HCT116 (cell line): ENCODE data around the gene STARD6. TPM values are rescaled to one million over a fixed set of nuclear protein-coding genes. Genes with fewer than 3 reads are reported as not detected.

Experiments
- ATAC-seq: fragments of 200-7000 bp; cut with Tn5 transposase; 2 replicates; pipeline ENCODE4 v1.9.1; 2020; ENCODE audit warnings: mild to moderate bottlenecking, moderate library complexity
- BruUV-seq: library from RNA; stranded (reverse); fragments of 400-500 nt; replicated peaks from 2 replicates; lab custom pipeline; 2021; lab: Mats Ljungman, UMichigan
- CTCF ChIA-PET: fragments of 300-600 bp; sonication (Branson Sonifier 250); formaldehyde crosslinking; loops from one replicate; lab custom pipeline; 2021; ENCODE audit warnings: antibody characterized with exemption; lab: Charles Lee
- POLR2A ChIA-PET: fragments of 300-600, 350-600 bp; sonication (Branson Sonifier 250); formaldehyde crosslinking; loops from one replicate; lab custom pipeline; 2021; ENCODE audit warnings: antibody characterized with exemption; lab: Charles Lee
- RAD21 ChIA-PET, 2 experiments: fragments of 300-600 bp; sonication (Branson Sonifier 250); formaldehyde crosslinking; loops; one replicate each; lab custom pipeline; 2023; ENCODE audit warnings: low total read pairs in 2 of 2; ENCODE audit not compliant: uncharacterized antibody in 2 of 2, unreplicated experiment in 2 of 2, low non-redundant PET in 1 of 2; lab: Charles Lee
- DNase-seq: peaks from one replicate; pipeline ENCODE4 v3.0.0-alpha.2; 2010; ENCODE audit warnings: low read depth, low spot score
- H2AFZ ChIP-seq: fragments of 200-600 bp; shearing (Covaris generic), sonication (generic); 2 replicates; pipeline ENCODE4 v1.6.1; 2017; ENCODE audit warnings: low read depth, mixed run types, mixed read lengths, antibody characterized with exemption, low read length; ENCODE audit not compliant: poor library complexity, severe bottlenecking
- H3K27ac ChIP-seq: 2 replicates; pipeline ENCODE4 v1.5.1; 2012; ENCODE audit warnings: low read depth, low read length
- H3K27me3 ChIP-seq: fragments of 200-600 bp; sonication (generic); 2 replicates; pipeline ENCODE4 v1.6.1; 2016; ENCODE audit warnings: mixed run types, low read length, mixed read lengths; ENCODE audit not compliant: insufficient read depth
- H3K36me3 ChIP-seq, 2 experiments: fragments of 200-500 bp in 1 of 2; fragments of 200-600 bp in 1 of 2; sonication (Bioruptor generic) in 1 of 2; sonication (generic) in 1 of 2; 2 replicates each; pipeline versions ENCODE4 v1.5.1 to v1.6.1; 2014 to 2016; ENCODE audit warnings: low read length in 2 of 2, inconsistent platforms in 1 of 2, mixed read lengths in 1 of 2, mixed run types in 1 of 2; ENCODE audit not compliant: insufficient read depth in 2 of 2, control insufficient read depth in 1 of 2
- H3K4me1 ChIP-seq, 2 experiments: fragments of 200-600 bp in 1 of 2; sonication (generic) in 1 of 2; 2 replicates each; pipeline versions ENCODE4 v1.5.1 to v1.6.1; 2012 to 2017; ENCODE audit warnings: low read length in 2 of 2, inconsistent platforms in 1 of 2, mild to moderate bottlenecking in 1 of 2, mixed read lengths in 1 of 2, mixed run types in 1 of 2, moderate library complexity in 1 of 2; ENCODE audit not compliant: insufficient read depth in 2 of 2, control insufficient read depth in 1 of 2
- H3K4me2 ChIP-seq: fragments of 200-600 bp; sonication (generic); 2 replicates; pipeline ENCODE4 v1.6.1; 2017; ENCODE audit warnings: mixed run types, low read length, mixed read lengths
- H3K4me3 ChIP-seq, 2 experiments: fragments of 200-600 bp in 1 of 2; sonication (generic) in 1 of 2; replicated peaks in 1 of 2; 2 replicates each; pipeline ENCODE4 v1.5.1; 2011 to 2016; ENCODE audit warnings: low read length in 2 of 2, control low read depth in 1 of 2, low read depth in 1 of 2, mild to moderate bottlenecking in 1 of 2, mixed read lengths in 1 of 2, mixed run types in 1 of 2
- H3K79me2 ChIP-seq: fragments of 200-600 bp; sonication (generic); 2 replicates; pipeline ENCODE4 v1.6.1; 2017; ENCODE audit warnings: mild to moderate bottlenecking, mixed run types, low read length, moderate library complexity, mixed read lengths; ENCODE audit not compliant: insufficient read depth
- H3K9ac ChIP-seq: fragments of 200-600 bp; sonication (generic); 2 replicates; pipeline ENCODE4 v1.6.1; 2016; ENCODE audit warnings: low read length, mixed read lengths
- H3K9me2 ChIP-seq: fragments of 200-600 bp; sonication (generic), shearing (Covaris generic); 2 replicates; pipeline ENCODE4 v1.6.1; 2017; ENCODE audit warnings: mixed run types, mild to moderate bottlenecking, moderate library complexity; ENCODE audit not compliant: insufficient read depth
- H3K9me3 ChIP-seq, 2 experiments: fragments of 200-500 bp in 1 of 2; fragments of 200-600 bp in 1 of 2; sonication (Bioruptor generic) in 1 of 2; sonication (generic) in 1 of 2; 2 replicates each; pipeline ENCODE4 v1.6.1; 2014 to 2017; ENCODE audit warnings: low read length in 2 of 2, mixed read lengths in 2 of 2, inconsistent platforms in 1 of 2, low read depth in 1 of 2, mild to moderate bottlenecking in 1 of 2, mixed run types in 1 of 2, moderate library complexity in 1 of 2; ENCODE audit not compliant: control insufficient read depth in 1 of 2, insufficient read depth in 1 of 2
- H4K20me1 ChIP-seq: fragments of 200-600 bp; sonication (generic), shearing (Covaris generic); 2 replicates; pipeline ENCODE4 v1.6.1; 2017; ENCODE audit warnings: mixed run types, mild to moderate bottlenecking, moderate library complexity; ENCODE audit not compliant: insufficient read depth
- CBX3 ChIP-seq: IDR thresholded peaks from 2 replicates; pipeline ENCODE4 v1.6.1; 2012; ENCODE audit warnings: low read depth
- EGR1 ChIP-seq: IDR thresholded peaks from 2 replicates; pipeline ENCODE4 v1.6.1; 2012; ENCODE audit warnings: low read depth
- ELF1 ChIP-seq: IDR thresholded peaks from 2 replicates; pipeline ENCODE4 v1.6.1; 2012; ENCODE audit warnings: low read depth, borderline replicate concordance
- JUND ChIP-seq: IDR thresholded peaks from 2 replicates; pipeline ENCODE4 v1.6.1; 2012
- RAD21 ChIP-seq: IDR thresholded peaks from 2 replicates; pipeline ENCODE4 v1.6.1; 2012; ENCODE audit warnings: low read depth, mild to moderate bottlenecking
- SP1 ChIP-seq: IDR thresholded peaks from 2 replicates; pipeline ENCODE4 v1.6.1; 2012; ENCODE audit warnings: low read depth
- SRF ChIP-seq: IDR thresholded peaks from 2 replicates; pipeline ENCODE4 v1.6.1; 2012; ENCODE audit warnings: low read depth
- TCF7L2 ChIP-seq: IDR thresholded peaks from 2 replicates; pipeline ENCODE4 v1.7.0; 2011; ENCODE audit warnings: borderline replicate concordance, inconsistent platforms; ENCODE audit not compliant: insufficient read depth, insufficient read length; ENCODE audit errors: extremely low read depth
- ZFX ChIP-seq: fragments of 450-650 bp; IDR thresholded peaks from 2 replicates; pipeline ENCODE4 v1.6.1; 2017
- ZNF274 ChIP-seq: fragments of 200-500 bp; sonication (Bioruptor generic); IDR thresholded peaks from 2 replicates; pipeline ENCODE4 v1.6.1; 2014; ENCODE audit warnings: mild to moderate bottlenecking, low read depth, low read length, inconsistent platforms
- intact Hi-C: fragments of 100-400 bp; cut with micrococcal nuclease; formaldehyde crosslinking; loops from 2 replicates; pipeline ENCODE4 v1.10.0; 2022
- total RNA-seq: library from RNA; stranded (reverse); gene quantifications from one replicate; pipeline ENCODE4 v1.2.1, GENCODE V29; 2021; ENCODE audit not compliant: unreplicated experiment
- TF ChIP-seq, protein P1 (sequence below): IDR thresholded peaks from 2 replicates; pipeline ENCODE4 v1.6.1; 2012
- TF ChIP-seq, protein P2 (sequence below): IDR thresholded peaks from 2 replicates; pipeline ENCODE4 v1.6.1; 2011; ENCODE audit warnings: mild to moderate bottlenecking, low read length, moderate library complexity; ENCODE audit not compliant: insufficient replicate concordance; ENCODE audit errors: extremely low read depth
- TF ChIP-seq, protein P3 (sequence below), 3 experiments: fragments of 200-600 bp in 1 of 3; sonication (generic) in 1 of 3; IDR thresholded peaks in 2 of 3; conservative IDR thresholded peaks in 1 of 3; 2 replicates each; pipeline ENCODE4 v1.5.1; 2012 to 2017; ENCODE audit warnings: low read depth in 2 of 3, low read length in 2 of 3, antibody characterized with exemption in 1 of 3, borderline replicate concordance in 1 of 3, control low read depth in 1 of 3, mild to moderate bottlenecking in 1 of 3, mixed read lengths in 1 of 3, mixed run types in 1 of 3, moderate library complexity in 1 of 3; ENCODE audit not compliant: insufficient read depth in 1 of 3
- TF ChIP-seq, protein P4 (sequence below): IDR thresholded peaks from 2 replicates; pipeline ENCODE4 v1.6.1; 2012; ENCODE audit warnings: low read depth

The STARD6 gene
- total RNA-seq, 1 experiment from 2014 or later, result not detected

DNA sequence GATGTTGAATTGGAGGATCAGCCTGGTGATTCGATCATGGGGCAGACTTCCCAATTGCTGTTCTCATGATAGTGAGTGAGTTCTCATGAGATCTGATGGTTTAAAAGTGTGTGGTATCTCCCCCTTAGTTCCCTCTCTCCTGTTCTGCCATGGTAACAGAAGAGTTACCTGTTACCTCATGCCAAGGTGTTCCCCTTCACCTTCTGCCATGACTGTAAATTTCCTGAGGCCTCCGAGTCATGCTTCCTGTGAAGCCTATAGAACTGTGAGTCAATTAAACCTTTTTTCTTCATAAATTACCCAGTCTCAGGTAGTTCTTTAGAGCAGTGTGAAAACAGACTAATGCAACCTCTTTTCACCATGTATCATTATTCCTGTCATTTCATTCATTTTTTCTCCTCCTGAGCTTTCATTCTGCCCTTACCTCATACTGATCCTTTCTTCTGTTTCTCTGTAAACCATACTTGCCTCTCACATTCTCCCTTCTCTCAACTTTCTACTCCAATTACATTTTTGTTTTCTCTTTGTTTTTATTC lies 22.0 kb downstream of the STARD6 start:
- no peaks in the 10 kb centered on the region for H3K4me1 ChIP-seq
- no peak for DNase-seq
- H3K9me2 ChIP-seq, result no peaks in the 10 kb centered on the region
- RAD21 ChIA-PET, result no interaction called here
- H3K79me2 ChIP-seq, result no peaks in the 10 kb centered on the region
- H3K9ac ChIP-seq, result no peak overlapping the region
- no peak for ATAC-seq
- no peak for TF ChIP-seq ELF1
- TF ChIP-seq, protein P1, sequence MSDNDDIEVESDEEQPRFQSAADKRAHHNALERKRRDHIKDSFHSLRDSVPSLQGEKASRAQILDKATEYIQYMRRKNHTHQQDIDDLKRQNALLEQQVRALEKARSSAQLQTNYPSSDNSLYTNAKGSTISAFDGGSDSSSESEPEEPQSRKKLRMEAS, result no peak
- TF ChIP-seq CBX3, result no peak
- TF ChIP-seq ZNF274, result no peak
- TF ChIP-seq TCF7L2, result no peak
- TF ChIP-seq RAD21, result no peak
- no peak for TF ChIP-seq JUND
- TF ChIP-seq, protein P2, sequence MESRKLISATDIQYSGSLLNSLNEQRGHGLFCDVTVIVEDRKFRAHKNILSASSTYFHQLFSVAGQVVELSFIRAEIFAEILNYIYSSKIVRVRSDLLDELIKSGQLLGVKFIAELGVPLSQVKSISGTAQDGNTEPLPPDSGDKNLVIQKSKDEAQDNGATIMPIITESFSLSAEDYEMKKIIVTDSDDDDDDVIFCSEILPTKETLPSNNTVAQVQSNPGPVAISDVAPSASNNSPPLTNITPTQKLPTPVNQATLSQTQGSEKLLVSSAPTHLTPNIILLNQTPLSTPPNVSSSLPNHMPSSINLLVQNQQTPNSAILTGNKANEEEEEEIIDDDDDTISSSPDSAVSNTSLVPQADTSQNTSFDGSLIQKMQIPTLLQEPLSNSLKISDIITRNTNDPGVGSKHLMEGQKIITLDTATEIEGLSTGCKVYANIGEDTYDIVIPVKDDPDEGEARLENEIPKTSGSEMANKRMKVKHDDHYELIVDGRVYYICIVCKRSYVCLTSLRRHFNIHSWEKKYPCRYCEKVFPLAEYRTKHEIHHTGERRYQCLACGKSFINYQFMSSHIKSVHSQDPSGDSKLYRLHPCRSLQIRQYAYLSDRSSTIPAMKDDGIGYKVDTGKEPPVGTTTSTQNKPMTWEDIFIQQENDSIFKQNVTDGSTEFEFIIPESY, result no peak
- no peak for TF ChIP-seq SRF
- TF ChIP-seq, protein P3, sequence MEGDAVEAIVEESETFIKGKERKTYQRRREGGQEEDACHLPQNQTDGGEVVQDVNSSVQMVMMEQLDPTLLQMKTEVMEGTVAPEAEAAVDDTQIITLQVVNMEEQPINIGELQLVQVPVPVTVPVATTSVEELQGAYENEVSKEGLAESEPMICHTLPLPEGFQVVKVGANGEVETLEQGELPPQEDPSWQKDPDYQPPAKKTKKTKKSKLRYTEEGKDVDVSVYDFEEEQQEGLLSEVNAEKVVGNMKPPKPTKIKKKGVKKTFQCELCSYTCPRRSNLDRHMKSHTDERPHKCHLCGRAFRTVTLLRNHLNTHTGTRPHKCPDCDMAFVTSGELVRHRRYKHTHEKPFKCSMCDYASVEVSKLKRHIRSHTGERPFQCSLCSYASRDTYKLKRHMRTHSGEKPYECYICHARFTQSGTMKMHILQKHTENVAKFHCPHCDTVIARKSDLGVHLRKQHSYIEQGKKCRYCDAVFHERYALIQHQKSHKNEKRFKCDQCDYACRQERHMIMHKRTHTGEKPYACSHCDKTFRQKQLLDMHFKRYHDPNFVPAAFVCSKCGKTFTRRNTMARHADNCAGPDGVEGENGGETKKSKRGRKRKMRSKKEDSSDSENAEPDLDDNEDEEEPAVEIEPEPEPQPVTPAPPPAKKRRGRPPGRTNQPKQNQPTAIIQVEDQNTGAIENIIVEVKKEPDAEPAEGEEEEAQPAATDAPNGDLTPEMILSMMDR (IDR thresholded peaks at IDR 0.05 in 2 of 3, conservative IDR thresholded peaks at IDR 0.05 in 1 of 3; ENCODE audit: borderline replicate concordance in 1 of 3, insufficient read depth in 1 of 3, low read depth in 2 of 3, low read length in 2 of 3), result no peak
- no peak for TF ChIP-seq ZFX
- TF ChIP-seq, protein P4, sequence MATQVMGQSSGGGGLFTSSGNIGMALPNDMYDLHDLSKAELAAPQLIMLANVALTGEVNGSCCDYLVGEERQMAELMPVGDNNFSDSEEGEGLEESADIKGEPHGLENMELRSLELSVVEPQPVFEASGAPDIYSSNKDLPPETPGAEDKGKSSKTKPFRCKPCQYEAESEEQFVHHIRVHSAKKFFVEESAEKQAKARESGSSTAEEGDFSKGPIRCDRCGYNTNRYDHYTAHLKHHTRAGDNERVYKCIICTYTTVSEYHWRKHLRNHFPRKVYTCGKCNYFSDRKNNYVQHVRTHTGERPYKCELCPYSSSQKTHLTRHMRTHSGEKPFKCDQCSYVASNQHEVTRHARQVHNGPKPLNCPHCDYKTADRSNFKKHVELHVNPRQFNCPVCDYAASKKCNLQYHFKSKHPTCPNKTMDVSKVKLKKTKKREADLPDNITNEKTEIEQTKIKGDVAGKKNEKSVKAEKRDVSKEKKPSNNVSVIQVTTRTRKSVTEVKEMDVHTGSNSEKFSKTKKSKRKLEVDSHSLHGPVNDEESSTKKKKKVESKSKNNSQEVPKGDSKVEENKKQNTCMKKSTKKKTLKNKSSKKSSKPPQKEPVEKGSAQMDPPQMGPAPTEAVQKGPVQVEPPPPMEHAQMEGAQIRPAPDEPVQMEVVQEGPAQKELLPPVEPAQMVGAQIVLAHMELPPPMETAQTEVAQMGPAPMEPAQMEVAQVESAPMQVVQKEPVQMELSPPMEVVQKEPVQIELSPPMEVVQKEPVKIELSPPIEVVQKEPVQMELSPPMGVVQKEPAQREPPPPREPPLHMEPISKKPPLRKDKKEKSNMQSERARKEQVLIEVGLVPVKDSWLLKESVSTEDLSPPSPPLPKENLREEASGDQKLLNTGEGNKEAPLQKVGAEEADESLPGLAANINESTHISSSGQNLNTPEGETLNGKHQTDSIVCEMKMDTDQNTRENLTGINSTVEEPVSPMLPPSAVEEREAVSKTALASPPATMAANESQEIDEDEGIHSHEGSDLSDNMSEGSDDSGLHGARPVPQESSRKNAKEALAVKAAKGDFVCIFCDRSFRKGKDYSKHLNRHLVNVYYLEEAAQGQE, result no peak
- no peak for TF ChIP-seq EGR1
- TF ChIP-seq SP1, result no peak
- H3K9me3 ChIP-seq, result no peaks in the 10 kb centered on the region
- H3K4me2 ChIP-seq, result no peak overlapping the region
- intact Hi-C loops, result no loop called here
- H3K27me3 ChIP-seq, result no peaks in the 10 kb centered on the region
- no TSS peak for BruUV-seq
- no peak overlapping the region for H2AFZ ChIP-seq
- CTCF ChIA-PET, result no interaction called here
- H4K20me1 ChIP-seq, result no peaks in the 10 kb centered on the region
- POLR2A ChIA-PET, result no interaction called here
- no peak overlapping the region for H3K27ac ChIP-seq
- no peak overlapping the region for H3K4me3 ChIP-seq
- no peaks in the 10 kb centered on the region for H3K36me3 ChIP-seq
